OCI-LY3 (cell line): Measurements from ENCODE around the gene TSKU.

ENCODE experiments used
- H2AFZ ChIP-seq: fragments of 200-600, 300-600 bp; shearing (Covaris generic); 2 replicates; pipeline ENCODE4 v1.6.0; 2014; ENCODE audit warnings: antibody characterized with exemption, low read depth, low read length
- H3K27ac ChIP-seq: fragments of 200-600, 300-600 bp; sonication (generic); 2 replicates; pipeline ENCODE4 v1.5.1; 2014; ENCODE audit warnings: mild to moderate bottlenecking, low read length, moderate library complexity, mixed read lengths
- H3K27me3 ChIP-seq: fragments of 200-600, 300-600 bp; sonication (generic); 2 replicates; pipeline ENCODE4 v1.6.1; 2014; ENCODE audit warnings: low read depth, low read length, mixed read lengths
- H3K36me3 ChIP-seq: fragments of 200-600, 300-600 bp; sonication (generic); replicated peaks from 2 replicates; pipeline ENCODE3; 2014; ENCODE audit warnings: low read depth, low read length, mixed read lengths
- H3K4me1 ChIP-seq: fragments of 300-600, 200-600 bp; sonication (generic); 2 replicates; pipeline ENCODE4 v1.6.1; 2014; ENCODE audit warnings: low read length, mixed read lengths
- H3K4me2 ChIP-seq: fragments of 200-600, 300-600 bp; sonication (generic); 2 replicates; pipeline ENCODE4 v1.6.1; 2014; ENCODE audit warnings: low read length, mixed read lengths
- H3K4me3 ChIP-seq: fragments of 300-600, 200-600 bp; sonication (generic); 2 replicates; pipeline ENCODE4 v1.5.1; 2014; ENCODE audit warnings: antibody characterized with exemption, mild to moderate bottlenecking, low read length, moderate library complexity
- H3K79me2 ChIP-seq: fragments of 300-600, 200-600 bp; shearing (Covaris generic); 2 replicates; pipeline ENCODE4 v1.6.1; 2014; ENCODE audit warnings: mild to moderate bottlenecking, low read length, mixed read lengths
- H3K9ac ChIP-seq: fragments of 300-600, 200-600 bp; shearing (Covaris generic); 2 replicates; pipeline ENCODE4 v1.6.0; 2014; ENCODE audit warnings: mild to moderate bottlenecking, low read length, moderate library complexity
- H3K9me3 ChIP-seq: fragments of 200-600, 300-600 bp; shearing (Covaris generic); 2 replicates; pipeline ENCODE4 v1.6.1; 2014; ENCODE audit warnings: low read length, mixed read lengths; ENCODE audit not compliant: insufficient read depth
- H4K20me1 ChIP-seq: fragments of 200-600, 300-600 bp; sonication (generic); 2 replicates; pipeline ENCODE4 v1.6.1; 2016; ENCODE audit warnings: low read length, mixed read lengths; ENCODE audit not compliant: insufficient read depth
- CTCF ChIP-seq: fragments of 200-600, 300-600 bp; sonication (generic); IDR thresholded peaks from 2 replicates; pipeline ENCODE4 v1.5.1; 2014; ENCODE audit warnings: antibody characterized with exemption, low read length, low read depth
- EZH2phosphoT487 ChIP-seq: fragments of 200-600 bp; shearing (Covaris generic); IDR thresholded peaks from 2 replicates; pipeline ENCODE4 v1.6.1; 2018; ENCODE audit warnings: antibody characterized with exemption, mixed run types, low read depth

Gene TSKU

GRCh38 chr11:76773921-76774361 is 9.2 kb upstream of the TSKU start:
- Histone ChIP-seq H4K20me1 (no peaks in the 10 kb centered on the region), H3K4me1 (no peaks in the 10 kb centered on the region), H3K4me3 (no peak overlapping the region), H3K79me2 (no peaks in the 10 kb centered on the region), H3K4me2 (no peak overlapping the region), H2AFZ (no peak overlapping the region), H3K36me3 (no peaks in the 10 kb centered on the region), H3K27ac (no peak overlapping the region), H3K9ac (no peak overlapping the region), H3K27me3 (peaks cover 11% of the 10 kb centered on the region; the same call in 1 of the 2 replicates), H3K9me3 (peaks cover 9% of the 10 kb centered on the region; the same call in 1 of the 2 replicates)
- no peak for TF ChIP-seq EZH2phosphoT487
- TF ChIP-seq CTCF: no peak

- Histone ChIP-seq H2AFZ (no peak overlapping the region), H3K27me3 (peaks cover 11% of the 10 kb centered on the region; the same call in 1 of the 2 replicates), H3K4me1 (no peaks in the 10 kb centered on the region), H3K79me2 (no peaks in the 10 kb centered on the region), H4K20me1 (no peaks in the 10 kb centered on the region), H3K36me3 (no peaks in the 10 kb centered on the region), H3K9me3 (peaks cover 9% of the 10 kb centered on the region; the same call in 1 of the 2 replicates), H3K4me2 (no peak overlapping the region), H3K27ac (no peak overlapping the region), H3K4me3 (no peak overlapping the region), H3K9ac (no peak overlapping the region)
- no peak for TF ChIP-seq EZH2phosphoT487
- TF ChIP-seq CTCF: no peak
These were observed 6.7 kb upstream of the TSKU start for GRCh38 chr11:76776472-76776871.

DNA sequence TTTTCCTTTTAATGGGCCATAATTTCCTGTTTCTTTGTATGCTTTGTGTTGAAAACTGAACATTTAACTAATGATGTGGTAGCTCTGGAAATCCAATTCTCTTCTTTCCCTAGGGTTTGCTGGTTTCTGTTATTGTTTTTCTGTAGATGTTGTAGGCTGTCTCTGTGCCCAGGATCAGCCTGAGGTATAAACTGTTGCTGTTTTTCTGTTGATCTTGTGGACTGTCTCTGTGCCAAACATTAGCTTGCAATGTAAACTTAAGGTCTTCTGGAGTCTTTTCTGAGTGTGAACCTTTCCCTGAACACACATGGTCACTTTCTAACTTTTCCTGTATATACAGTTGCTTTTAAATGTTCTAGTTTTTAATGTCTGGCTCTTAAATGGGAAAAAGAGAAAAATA is 5.9 kb upstream of the TSKU start:
- no peak for TF ChIP-seq EZH2phosphoT487
- no peak for TF ChIP-seq CTCF
- Histone ChIP-seq H3K36me3 (no peaks in the 10 kb centered on the region), H3K4me2 (no peak overlapping the region), H3K4me3 (no peak overlapping the region), H4K20me1 (no peaks in the 10 kb centered on the region), H3K4me1 (peaks cover 2% of the 10 kb centered on the region; the same call in 1 of the 2 replicates), H3K27me3 (peaks cover 11% of the 10 kb centered on the region; the same call in 1 of the 2 replicates), H3K9me3 (peaks cover 9% of the 10 kb centered on the region; the same call in 1 of the 2 replicates), H2AFZ (no peak overlapping the region), H3K27ac (no peak overlapping the region), H3K9ac (no peak overlapping the region), H3K79me2 (no peaks in the 10 kb centered on the region)

- Histone ChIP-seq H2AFZ (no peak overlapping the region), H3K9ac (no peak overlapping the region), H3K36me3 (no peaks in the 10 kb centered on the region), H3K27me3 (peaks cover 11% of the 10 kb centered on the region; the same call in 1 of the 2 replicates), H3K4me3 (no peak overlapping the region), H4K20me1 (no peaks in the 10 kb centered on the region), H3K9me3 (peaks cover 9% of the 10 kb centered on the region; the same call in 1 of the 2 replicates), H3K27ac (no peak overlapping the region), H3K79me2 (no peaks in the 10 kb centered on the region), H3K4me2 (no peak overlapping the region), H3K4me1 (peaks cover 3% of the 10 kb centered on the region; the same call in 1 of the 2 replicates)
- TF ChIP-seq EZH2phosphoT487 (no peak), CTCF (no peak)
These were observed 5.3 kb upstream of the TSKU start for GRCh38 chr11:76777876-76778275.
